GM12873 (cell line): ENCODE measurements around the gene PGLYRP2.

Source experiments
- TF ChIP-seq, protein P1 (sequence below): IDR thresholded peaks from 2 replicates; pipeline ENCODE4 v1.5.1; 2012; ENCODE audit warnings: low read depth, mild to moderate bottlenecking, moderate library complexity, low read length, control low read depth; ENCODE audit not compliant: insufficient read depth; ENCODE audit errors: missing control alignments

Gene PGLYRP2

DNA sequence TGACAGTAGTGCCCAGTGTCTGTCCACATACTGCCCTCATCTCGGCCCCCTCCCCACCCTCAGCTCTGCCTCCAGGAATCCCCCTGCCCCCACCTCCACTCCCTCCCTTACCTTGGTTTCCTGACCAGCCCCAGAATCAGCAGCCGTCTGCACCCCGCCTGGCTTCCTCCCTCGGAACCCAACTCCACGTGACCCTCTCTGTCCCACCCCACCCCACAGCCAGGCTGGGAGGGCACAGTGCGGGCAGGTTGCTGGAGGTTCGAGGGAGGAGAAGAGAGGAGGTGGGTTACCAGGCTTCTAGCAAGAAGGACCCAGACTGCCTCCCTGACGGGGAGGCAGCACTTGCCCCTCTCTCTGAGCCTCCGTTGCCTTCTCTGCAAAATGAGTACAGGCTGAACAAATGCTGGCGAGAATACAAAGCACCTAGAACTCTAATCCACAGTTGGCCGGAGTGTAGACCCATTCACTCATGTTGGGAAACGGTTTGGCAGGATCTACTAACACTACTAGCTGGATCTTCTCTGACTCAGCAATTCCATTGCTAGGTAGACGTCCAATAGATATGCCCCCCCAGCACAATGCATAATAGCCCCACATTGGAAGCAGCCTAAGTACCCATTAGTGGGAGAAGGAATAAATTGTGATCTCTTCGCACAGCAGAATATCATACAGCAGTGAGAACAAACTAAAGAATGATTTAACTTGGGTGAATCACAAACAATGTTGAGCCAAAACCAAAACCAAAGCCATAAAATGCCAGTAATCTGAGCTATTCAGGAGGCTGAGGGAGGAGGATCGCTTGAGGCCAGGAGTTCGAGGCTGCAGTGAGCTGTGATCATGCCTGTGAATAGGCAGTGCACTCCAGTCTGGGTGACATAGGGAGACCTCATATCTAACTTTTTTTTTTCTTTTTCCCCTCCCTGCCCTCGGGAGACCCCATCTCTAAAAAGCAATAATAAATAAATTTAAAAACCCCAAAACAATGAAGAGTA, 14.6 kb downstream of the PGLYRP2 start, which contains the start of gene RASAL3:
Gene RASAL3 (minus strand): TSS at position 151 of the 992 bp plus-strand sequence. CDS start 186 bp downstream, outside the sequence.
- TF ChIP-seq, protein P1, sequence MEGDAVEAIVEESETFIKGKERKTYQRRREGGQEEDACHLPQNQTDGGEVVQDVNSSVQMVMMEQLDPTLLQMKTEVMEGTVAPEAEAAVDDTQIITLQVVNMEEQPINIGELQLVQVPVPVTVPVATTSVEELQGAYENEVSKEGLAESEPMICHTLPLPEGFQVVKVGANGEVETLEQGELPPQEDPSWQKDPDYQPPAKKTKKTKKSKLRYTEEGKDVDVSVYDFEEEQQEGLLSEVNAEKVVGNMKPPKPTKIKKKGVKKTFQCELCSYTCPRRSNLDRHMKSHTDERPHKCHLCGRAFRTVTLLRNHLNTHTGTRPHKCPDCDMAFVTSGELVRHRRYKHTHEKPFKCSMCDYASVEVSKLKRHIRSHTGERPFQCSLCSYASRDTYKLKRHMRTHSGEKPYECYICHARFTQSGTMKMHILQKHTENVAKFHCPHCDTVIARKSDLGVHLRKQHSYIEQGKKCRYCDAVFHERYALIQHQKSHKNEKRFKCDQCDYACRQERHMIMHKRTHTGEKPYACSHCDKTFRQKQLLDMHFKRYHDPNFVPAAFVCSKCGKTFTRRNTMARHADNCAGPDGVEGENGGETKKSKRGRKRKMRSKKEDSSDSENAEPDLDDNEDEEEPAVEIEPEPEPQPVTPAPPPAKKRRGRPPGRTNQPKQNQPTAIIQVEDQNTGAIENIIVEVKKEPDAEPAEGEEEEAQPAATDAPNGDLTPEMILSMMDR, result no peak

DNA sequence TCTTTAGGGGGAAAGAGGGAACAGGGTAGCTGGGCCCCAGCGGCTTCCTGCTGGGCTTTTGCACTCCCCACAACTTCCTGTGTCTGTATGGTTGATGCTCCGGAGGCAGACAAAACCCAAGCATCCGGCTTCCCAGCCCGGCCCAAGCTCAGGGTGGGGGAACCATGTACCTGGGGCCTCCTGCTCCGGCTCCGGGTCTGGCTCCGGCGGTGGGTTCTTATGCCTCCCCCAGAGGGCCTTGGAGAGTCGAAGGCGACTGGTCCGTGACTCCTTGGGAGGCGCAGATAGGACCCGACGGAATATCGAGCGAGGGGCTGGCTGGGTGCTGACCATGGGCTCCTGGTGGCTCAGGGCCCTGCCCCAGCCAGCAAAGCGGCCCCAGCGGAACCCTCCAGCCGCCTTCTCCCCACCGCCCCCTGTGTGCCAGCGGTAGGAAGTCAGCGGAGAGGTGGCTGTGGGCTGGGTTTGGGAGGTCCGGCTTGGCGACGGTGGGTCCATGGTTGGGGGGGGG, 15.4 kb downstream of the PGLYRP2 start:
- TF ChIP-seq, protein P1, result no peak

DNA sequence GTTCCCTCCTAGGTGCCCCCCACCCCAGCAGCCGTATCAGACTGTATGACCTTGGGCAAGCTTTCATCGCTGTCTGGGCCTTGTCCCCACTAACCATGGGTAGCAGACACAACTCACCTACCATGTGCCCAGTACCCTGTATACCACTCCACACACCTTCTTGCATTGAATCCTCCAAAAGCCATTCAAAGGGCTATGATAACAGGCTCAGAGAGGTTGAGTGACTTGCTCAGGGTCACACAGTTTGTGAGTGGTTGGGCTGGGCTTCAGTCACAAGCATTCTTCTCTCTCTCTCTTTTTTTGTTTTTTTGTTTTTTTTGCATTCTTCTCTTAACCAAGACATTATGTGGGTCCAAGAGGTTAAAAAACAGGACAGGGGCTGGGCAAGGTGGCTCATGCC, 17.6 kb downstream of the PGLYRP2 start:
- TF ChIP-seq, protein P1, result no peak

DNA sequence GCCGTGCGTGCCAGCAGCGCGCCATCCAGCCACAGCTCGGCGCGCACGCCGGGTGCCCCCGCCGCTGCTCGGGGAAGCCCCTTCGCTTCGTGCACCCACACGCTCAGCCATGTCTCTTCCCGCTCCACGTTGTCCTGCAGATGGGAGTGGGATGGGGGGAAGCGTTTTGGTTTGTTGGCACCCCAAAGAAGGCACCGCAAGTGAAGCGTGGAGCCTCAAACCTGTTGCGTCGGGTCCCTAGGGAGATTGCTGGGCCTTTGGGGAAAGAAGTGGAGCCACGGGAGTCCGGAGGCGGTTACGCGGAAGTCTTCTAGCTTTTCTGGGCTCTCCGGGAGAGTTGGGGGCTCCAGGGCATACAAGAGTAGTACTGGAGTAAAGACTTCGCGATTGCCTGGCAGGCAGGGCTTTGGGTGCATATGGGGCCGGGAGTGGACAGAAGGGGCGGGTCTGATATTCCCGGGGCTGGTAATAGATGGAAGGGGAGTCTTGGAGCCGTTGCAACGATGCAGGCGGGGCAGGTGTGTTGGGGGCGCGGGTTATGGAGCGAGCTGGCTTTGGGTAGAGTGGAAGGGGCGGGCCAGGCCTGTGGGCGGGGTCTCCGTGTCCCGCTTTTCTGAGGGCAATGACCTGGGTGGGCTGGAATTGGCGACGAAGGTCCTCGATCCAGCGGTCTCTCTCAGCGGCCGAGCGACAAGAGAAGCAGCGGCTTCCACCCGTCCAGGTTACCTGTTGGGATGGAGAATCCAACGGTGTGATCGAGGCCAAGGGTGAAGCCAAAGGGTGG, 21.4 kb downstream of the PGLYRP2 start:
- TF ChIP-seq, protein P1, result no peak

DNA sequence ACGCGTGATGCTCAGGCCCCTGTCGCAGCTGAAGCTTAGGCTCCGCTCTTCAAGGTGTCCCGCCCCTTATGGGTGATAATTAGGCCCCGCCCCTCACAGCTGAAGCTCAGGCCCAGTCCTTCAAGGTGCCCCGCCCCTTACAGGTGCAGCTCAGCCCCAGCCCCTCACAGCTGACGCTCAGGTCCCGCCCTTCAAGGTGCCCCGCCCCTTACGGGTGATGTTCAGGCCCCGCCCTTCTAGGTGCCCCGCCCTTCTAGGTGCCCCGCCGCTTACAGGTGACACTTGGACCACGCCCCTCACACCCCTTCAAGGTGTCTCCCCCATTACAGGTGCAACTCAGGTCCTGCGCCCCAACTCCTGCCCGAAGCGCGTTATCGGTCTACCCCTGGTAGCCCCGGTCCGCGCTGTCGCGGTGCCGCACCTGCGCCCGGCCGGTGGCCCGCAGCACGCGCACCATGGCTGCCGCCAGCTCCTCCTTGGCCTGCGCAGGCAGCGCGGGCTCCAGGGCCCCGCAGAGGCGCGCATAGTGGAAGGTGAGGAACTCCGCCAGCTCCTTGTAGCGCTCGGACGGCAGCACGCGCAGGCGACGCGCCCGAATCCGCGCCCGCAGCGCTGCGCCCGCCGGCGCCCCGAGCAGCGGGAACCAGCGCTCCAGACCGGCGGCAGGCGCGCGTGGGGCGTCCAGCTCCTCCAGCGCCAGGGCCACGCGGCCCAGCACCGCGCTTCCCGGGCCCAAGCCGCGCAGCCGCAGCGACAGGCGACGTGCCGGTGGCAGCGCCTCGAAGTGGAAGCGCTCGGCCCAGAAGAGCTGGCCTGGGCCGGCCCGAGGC, 22.2 kb downstream of the PGLYRP2 start:
- TF ChIP-seq, protein P1, result no peak

DNA sequence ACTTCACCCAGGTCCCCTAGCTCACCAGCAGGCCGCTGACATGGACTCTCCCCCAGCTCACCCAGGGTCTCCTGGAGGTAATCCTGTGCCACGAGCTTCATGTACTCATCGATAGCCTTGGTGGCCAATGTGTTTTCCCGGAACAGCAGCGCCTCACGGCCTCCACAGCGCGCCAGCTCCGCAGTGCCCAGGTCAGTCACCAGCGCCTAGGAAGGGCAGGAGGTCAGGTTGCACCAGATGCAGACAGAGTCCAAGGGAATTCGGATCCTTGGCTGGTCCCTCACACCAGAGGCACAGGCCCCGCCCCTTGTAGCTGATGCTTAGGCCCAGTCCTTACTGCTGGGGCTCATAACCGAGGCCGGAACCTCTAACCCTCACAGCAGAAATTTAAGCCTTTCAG, 22.9 kb downstream of the PGLYRP2 start:
- TF ChIP-seq, protein P1, result no peak
